SU-DHL-6 (cell line): ENCODE measurements around the gene SLC13A4.

ENCODE experiments used
- H2AFZ ChIP-seq: fragments of 200-600 bp; sonication (generic); 2 replicates; pipeline ENCODE4 v1.6.1; 2014; ENCODE audit warnings: low read depth, mild to moderate bottlenecking, moderate library complexity, mixed read lengths, antibody characterized with exemption, low read length; ENCODE audit not compliant: severe bottlenecking
- H3F3A ChIP-seq: fragments of 200-600 bp; shearing (Covaris generic); 2 replicates; pipeline ENCODE4 v1.6.0; 2016; ENCODE audit warnings: antibody characterized with exemption, mild to moderate bottlenecking; ENCODE audit not compliant: insufficient read depth
- H3K27ac ChIP-seq: fragments of 200-600 bp; sonication (generic); 2 replicates; pipeline ENCODE4 v1.5.1; 2016; ENCODE audit warnings: low read depth, mild to moderate bottlenecking, low read length, moderate library complexity, mixed read lengths
- H3K27me3 ChIP-seq: fragments of 200-600 bp; sonication (generic), shearing (Covaris generic); 2 replicates; pipeline ENCODE4 v1.6.0; 2014; ENCODE audit warnings: mild to moderate bottlenecking, low read length
- H3K36me3 ChIP-seq: fragments of 200-600 bp; sonication (generic); 2 replicates; pipeline ENCODE4 v1.6.1; 2014; ENCODE audit warnings: mild to moderate bottlenecking, low read length, mixed read lengths
- H3K4me2 ChIP-seq: fragments of 300-600, 200-600 bp; shearing (Covaris generic), sonication (generic); 2 replicates; pipeline ENCODE4 v1.6.0; 2014; ENCODE audit warnings: low read length, low read depth, mild to moderate bottlenecking; ENCODE audit not compliant: poor library complexity, severe bottlenecking
- H3K4me3 ChIP-seq: fragments of 200-600 bp; sonication (generic); 2 replicates; pipeline ENCODE4 v1.5.1; 2014; ENCODE audit warnings: antibody characterized with exemption, low read length, mild to moderate bottlenecking, mixed read lengths; ENCODE audit not compliant: insufficient read depth, poor library complexity, severe bottlenecking
- H3K79me2 ChIP-seq: fragments of 200-600 bp; sonication (generic); 2 replicates; pipeline ENCODE4 v1.6.1; 2014; ENCODE audit warnings: mild to moderate bottlenecking, low read length, moderate library complexity; ENCODE audit not compliant: insufficient read depth
- H3K9ac ChIP-seq: fragments of 200-600 bp; sonication (generic); 2 replicates; pipeline ENCODE4 v1.7.0; 2014; ENCODE audit warnings: mild to moderate bottlenecking, low read length
- H3K9me2 ChIP-seq: fragments of 200-600 bp; sonication (generic); replicated peaks from 2 replicates; pipeline ENCODE4 v1.6.1; 2014; ENCODE audit warnings: low read length; ENCODE audit not compliant: insufficient read depth
- H3K9me3 ChIP-seq: fragments of 200-600 bp; sonication (generic); 2 replicates; pipeline ENCODE4 v1.6.1; 2014; ENCODE audit warnings: low read length, mixed read lengths; ENCODE audit not compliant: insufficient read depth
- H4K20me1 ChIP-seq: fragments of 200-600 bp; sonication (generic); 2 replicates; pipeline ENCODE4 v1.6.1; 2014; ENCODE audit warnings: low read depth, mild to moderate bottlenecking, antibody characterized with exemption, low read length, moderate library complexity, mixed read lengths
- CTCF ChIP-seq: fragments of 200-600 bp; sonication (generic); IDR thresholded peaks from one replicate; pipeline ENCODE4 v1.5.1; 2017; ENCODE audit warnings: antibody characterized with exemption, mild to moderate bottlenecking, low read length, moderate library complexity; ENCODE audit not compliant: insufficient read depth, poor library complexity, severe bottlenecking
- EZH2phosphoT487 ChIP-seq: fragments of 200-600 bp; sonication (generic), shearing (Covaris generic); conservative IDR thresholded peaks from 2 replicates; pipeline ENCODE4 v1.6.1; 2018; ENCODE audit warnings: mild to moderate bottlenecking, antibody characterized with exemption, low read length, moderate library complexity, mixed read lengths

The SLC13A4 gene

DNA sequence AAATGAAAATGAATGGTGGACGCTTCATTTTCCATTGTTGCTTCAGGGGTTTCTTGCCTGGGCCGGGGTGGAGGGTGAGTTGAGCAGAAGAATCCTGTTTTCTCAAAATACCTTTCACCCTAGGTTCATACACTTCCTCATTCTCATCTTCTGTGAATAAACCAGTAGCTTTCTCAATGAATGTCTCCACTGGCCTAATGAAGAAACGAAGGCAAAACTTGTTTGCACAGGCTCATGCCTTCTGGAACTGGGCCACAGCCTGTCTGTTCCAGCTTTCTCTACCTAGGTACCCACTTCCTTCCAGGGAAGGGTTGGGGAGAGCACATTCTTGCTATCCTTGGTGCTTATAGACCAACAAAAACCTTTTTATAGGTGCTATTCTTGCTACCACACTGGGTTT lies 44.4 kb downstream of the SLC13A4 start:
- Histone ChIP-seq H4K20me1 (no peaks in the 10 kb centered on the region), H3K4me2 (no peak overlapping the region), H3K9me2 (no peaks in the 10 kb centered on the region), H3K9ac (no peak overlapping the region), H3K4me3 (no peak overlapping the region), H3K79me2 (no peaks in the 10 kb centered on the region), H3F3A (no peaks in the 10 kb centered on the region), H3K36me3 (no peaks in the 10 kb centered on the region), H3K9me3 (no peaks in the 10 kb centered on the region), H2AFZ (no peak overlapping the region), H3K27ac (no peak overlapping the region), H3K27me3 (no peaks in the 10 kb centered on the region)
- TF ChIP-seq CTCF = no peak
- no peak for TF ChIP-seq EZH2phosphoT487

DNA sequence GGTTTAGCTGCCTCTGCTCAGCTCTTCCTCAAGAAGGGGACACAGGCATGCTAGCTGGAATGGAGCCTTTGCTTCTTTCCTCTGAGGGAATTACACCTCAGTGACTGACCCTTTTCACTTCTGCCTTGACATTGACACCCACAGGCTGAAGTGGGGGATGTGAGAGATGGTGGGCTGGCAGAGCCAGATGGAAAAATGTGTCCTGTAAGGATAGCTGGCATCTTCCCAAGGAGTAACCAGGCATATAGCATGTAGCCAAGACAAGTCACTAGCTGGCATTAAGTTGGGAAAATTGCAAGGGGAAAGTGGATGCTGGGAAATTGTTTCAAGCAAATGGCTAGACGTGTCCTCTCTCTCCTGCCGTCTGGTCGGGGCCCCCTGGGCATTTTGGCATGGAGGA lies 45.8 kb downstream of the SLC13A4 start:
- no peaks in the 10 kb centered on the region for H3K9me3 ChIP-seq
- H3K27me3 ChIP-seq = no peaks in the 10 kb centered on the region
- H3K79me2 ChIP-seq = no peaks in the 10 kb centered on the region
- H3K4me2 ChIP-seq = no peak overlapping the region
- H3K27ac ChIP-seq = no peak overlapping the region
- no peaks in the 10 kb centered on the region for H3K36me3 ChIP-seq
- no peak for TF ChIP-seq CTCF
- no peak for TF ChIP-seq EZH2phosphoT487
- no peaks in the 10 kb centered on the region for H4K20me1 ChIP-seq
- no peak overlapping the region for H2AFZ ChIP-seq
- no peak overlapping the region for H3K4me3 ChIP-seq
- no peaks in the 10 kb centered on the region for H3K9me2 ChIP-seq
- no peak overlapping the region for H3K9ac ChIP-seq
- no peaks in the 10 kb centered on the region for H3F3A ChIP-seq

DNA sequence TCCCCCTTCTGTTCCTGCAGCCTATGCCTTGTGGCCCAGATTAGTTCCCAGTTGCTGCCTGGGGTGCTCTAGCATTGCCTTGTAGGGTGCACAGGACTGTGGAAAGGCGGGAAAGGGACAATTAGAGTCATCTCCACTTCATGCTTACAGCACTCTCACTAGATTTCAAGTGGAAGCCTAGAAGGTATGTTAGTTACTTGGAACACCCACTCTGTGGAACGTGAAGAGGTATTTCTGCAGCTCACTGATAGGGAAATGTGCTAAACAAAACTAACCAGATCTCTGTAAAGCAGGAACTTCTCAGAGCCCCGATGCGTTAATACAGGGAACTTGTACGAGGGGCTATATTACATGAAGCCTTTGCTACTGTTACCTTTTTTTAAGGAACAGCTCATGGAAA lies 46.2 kb downstream of the SLC13A4 start:
- Histone ChIP-seq H3K4me3 (no peak overlapping the region), H2AFZ (no peak overlapping the region), H3K27ac (no peak overlapping the region), H3K9ac (no peak overlapping the region), H3K4me2 (no peak overlapping the region), H3K9me2 (no peaks in the 10 kb centered on the region), H4K20me1 (no peaks in the 10 kb centered on the region), H3K9me3 (no peaks in the 10 kb centered on the region), H3K27me3 (no peaks in the 10 kb centered on the region), H3K36me3 (no peaks in the 10 kb centered on the region), H3F3A (no peaks in the 10 kb centered on the region), H3K79me2 (no peaks in the 10 kb centered on the region)
- no peak for TF ChIP-seq EZH2phosphoT487
- TF ChIP-seq CTCF = no peak
